AG10803 (cell line): ENCODE data around the gene TYMS.
A peak's percentile ranks its signal among the peaks of the same experiment; 100 is the strongest.

ENCODE experiments used
- DNase-seq: peaks from one replicate; pipeline ENCODE4 v3.0.0; 2010; ENCODE audit warnings: low read depth
- H3K4me3 ChIP-seq: 2 replicates; pipeline ENCODE4 v1.5.1; 2011; ENCODE audit warnings: mild to moderate bottlenecking, low read length, control low read depth
- CTCF ChIP-seq: conservative IDR thresholded peaks from 2 replicates; pipeline ENCODE4 v1.5.1; 2011; ENCODE audit warnings: mild to moderate bottlenecking, low read length, control low read depth, inconsistent platforms

The TYMS gene

GRCh38 chr18:647304-647703, 10.1 kb upstream of the TYMS start:
- DNase-seq: no peak
- no peak for TF ChIP-seq CTCF
- no peak overlapping the region for H3K4me3 ChIP-seq

GRCh38 chr18:649341-649740, 8.1 kb upstream of the TYMS start:
- TF ChIP-seq CTCF: no peak
- H3K4me3 ChIP-seq: no peak overlapping the region
- DNase-seq: no peak

- TF ChIP-seq CTCF: no peak
- H3K4me3 ChIP-seq: no peak overlapping the region
- DNase-seq: no peak
Measured at GRCh38 chr18:650428-650858, 7.0 kb upstream of the TYMS start.

- DNase-seq: peak; percentile 9
- no peak overlapping the region for H3K4me3 ChIP-seq
- no peak for TF ChIP-seq CTCF
Measured at GRCh38 chr18:652131-652530, 5.3 kb upstream of the TYMS start.

- no peak for TF ChIP-seq CTCF
- no peak for DNase-seq
Measured at GRCh38 chr18:653512-653911, 3.9 kb upstream of the TYMS start.

GRCh38 chr18:654601-655000, 2.9 kb upstream of the TYMS start:
- no peak overlapping the region for H3K4me3 ChIP-seq
- DNase-seq: no peak
- no peak for TF ChIP-seq CTCF

More at GRCh38 chr18:653512-653911, 3.9 kb upstream of the TYMS start:
- no peak overlapping the region for H3K4me3 ChIP-seq

- no peak for DNase-seq
- no peak overlapping the region for H3K4me3 ChIP-seq
- no peak for TF ChIP-seq CTCF
Measured at GRCh38 chr18:655445-655844, 2.0 kb upstream of the TYMS start.
